Measurements from ENCODE around the gene CRTAC1.

Gene CRTAC1

GRCh38 chr10:97844678-97845077, 185.7 kb downstream of the CRTAC1 start:
- no peak for TF ChIP-seq CTCF (IDR thresholded peaks at IDR 0.05)

- TF ChIP-seq CTCF (IDR thresholded peaks at IDR 0.05) = no peak
Measured at GRCh38 chr10:97843281-97843671, 187.1 kb downstream of the CRTAC1 start.

- TF ChIP-seq CTCF (IDR thresholded peaks at IDR 0.05) = no peak
Measured at GRCh38 chr10:97842656-97843280, 187.7 kb downstream of the CRTAC1 start.

GRCh38 chr10:97838091-97838490, 192.3 kb downstream of the CRTAC1 start:
- TF ChIP-seq CTCF (IDR thresholded peaks at IDR 0.05) = no peak

- TF ChIP-seq CTCF (IDR thresholded peaks at IDR 0.05) = no peak
Measured at GRCh38 chr10:97836446-97836845, 194.0 kb downstream of the CRTAC1 start.

- TF ChIP-seq CTCF (IDR thresholded peaks at IDR 0.05) = no peak
Measured at GRCh38 chr10:97831259-97831658, 199.2 kb downstream of the CRTAC1 start.

GRCh38 chr10:97830064-97830463, 200.4 kb downstream of the CRTAC1 start:
- TF ChIP-seq CTCF (IDR thresholded peaks at IDR 0.05) = no peak

- no peak for TF ChIP-seq CTCF (IDR thresholded peaks at IDR 0.05)
Measured at GRCh38 chr10:97828721-97829120, 201.7 kb downstream of the CRTAC1 start.

Measured in LNCAP (cell line).